ENCODE results near the gene ITSN1.

- TF ChIP-seq CTCF (IDR thresholded peaks at IDR 0.05) (no peak), ZFX (IDR thresholded peaks at IDR 0.05; ENCODE audit: borderline replicate concordance) (no peak)
Observed at GRCh38 chr21:33848249-33848953, 206.1 kb downstream of the ITSN1 start.
